Activated CD4-positive, alpha-beta T cell treated with anti-CD3 and anti-CD28 coated beads, Interleukin-2, amount 10 ng/mL, durations not matched to agents 7 days and 5 days (primary cell): ENCODE measurements around the gene MAPK1. TPM values are rescaled to one million over a fixed set of nuclear protein-coding genes. Genes with fewer than 3 reads are reported as not detected.
A peak's percentile ranks its signal among the peaks of the same experiment; 100 is the strongest.
"Not testable (repeated sequence)": the region's sequence is repeated elsewhere in the genome, so short reads cannot be mapped to it uniquely, and the experiment has no call there.

Source experiments
- CTCF ChIA-PET: fragments of 350-600 bp; sonication (Branson Sonifier 250); formaldehyde crosslinking; loops from one replicate; lab custom pipeline; 2021; ENCODE audit warnings: antibody characterized with exemption; lab: Charles Lee
- POLR2A ChIA-PET: fragments of 350-600 bp; sonication (Branson Sonifier 250); formaldehyde crosslinking; loops from one replicate; lab custom pipeline; 2021; ENCODE audit warnings: antibody characterized with exemption; lab: Charles Lee
- DNase-seq: peaks from one replicate; pipeline ENCODE4 v3.0.0-alpha.2; 2020
- H3K27ac Mint-ChIP-seq: one replicate; pipeline ENCODE4 v1.8.0; 2021; ENCODE audit warnings: mild to moderate bottlenecking, moderate library complexity, mixed read lengths
- H3K27me3 Mint-ChIP-seq: one replicate; pipeline ENCODE4 v1.8.0; 2021; ENCODE audit warnings: mixed read lengths
- H3K36me3 Mint-ChIP-seq: one replicate; pipeline ENCODE4 v1.8.0; 2021; ENCODE audit warnings: low read depth, mixed read lengths
- H3K4me1 Mint-ChIP-seq: one replicate; pipeline ENCODE4 v1.8.0; 2021; ENCODE audit warnings: mixed read lengths
- H3K4me3 Mint-ChIP-seq: one replicate; pipeline ENCODE4 v1.8.0; 2021; ENCODE audit warnings: mild to moderate bottlenecking, moderate library complexity, mixed read lengths
- H3K9me3 Mint-ChIP-seq: one replicate; pipeline ENCODE4 v1.8.0; 2021; ENCODE audit warnings: mixed read lengths
- total RNA-seq, 2 experiments: library from RNA; stranded (reverse); gene quantifications; one replicate each; pipeline ENCODE4 v1.2.3, GENCODE V29; 2021

Gene MAPK1
- total RNA-seq, 2 experiments from 2014 or later = 123 to 139 TPM

DNA sequence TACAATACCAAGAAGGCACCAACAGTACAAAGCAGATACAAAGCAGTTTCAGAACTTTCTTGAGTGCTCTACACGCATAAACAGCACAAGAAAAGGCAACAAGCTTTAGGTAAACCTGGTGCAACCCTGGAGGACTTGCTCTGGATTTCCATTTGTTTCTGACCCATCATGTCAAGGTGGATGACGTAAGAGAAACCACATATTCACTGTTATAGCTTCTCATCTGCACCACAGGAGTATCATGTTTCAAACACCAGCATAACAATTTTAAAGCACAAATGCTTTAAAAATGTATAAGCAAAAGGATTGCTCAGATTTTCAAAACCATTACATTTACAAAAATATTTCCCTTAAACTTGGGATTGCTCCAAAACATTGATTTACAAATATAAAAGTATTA is 106.8 kb downstream of the MAPK1 start:
- Mint-ChIP-seq H3K27ac (no peak overlapping the region), H3K4me3 (no peak overlapping the region), H3K27me3 (no peaks in the 10 kb centered on the region), H3K36me3 (peaks cover 51% of the 10 kb centered on the region), H3K4me1 (peaks cover 45% of the 10 kb centered on the region), H3K9me3 (no peaks in the 10 kb centered on the region)
- no peak for DNase-seq
- POLR2A ChIA-PET = no interaction called here
- CTCF ChIA-PET = interaction anchor here (1.1 to 1.5 kb wide), 2 partner anchors 10 to 101 kb away, joined by 3 to 6 read pairs; no protein-coding TSS in a partner anchor

DNA sequence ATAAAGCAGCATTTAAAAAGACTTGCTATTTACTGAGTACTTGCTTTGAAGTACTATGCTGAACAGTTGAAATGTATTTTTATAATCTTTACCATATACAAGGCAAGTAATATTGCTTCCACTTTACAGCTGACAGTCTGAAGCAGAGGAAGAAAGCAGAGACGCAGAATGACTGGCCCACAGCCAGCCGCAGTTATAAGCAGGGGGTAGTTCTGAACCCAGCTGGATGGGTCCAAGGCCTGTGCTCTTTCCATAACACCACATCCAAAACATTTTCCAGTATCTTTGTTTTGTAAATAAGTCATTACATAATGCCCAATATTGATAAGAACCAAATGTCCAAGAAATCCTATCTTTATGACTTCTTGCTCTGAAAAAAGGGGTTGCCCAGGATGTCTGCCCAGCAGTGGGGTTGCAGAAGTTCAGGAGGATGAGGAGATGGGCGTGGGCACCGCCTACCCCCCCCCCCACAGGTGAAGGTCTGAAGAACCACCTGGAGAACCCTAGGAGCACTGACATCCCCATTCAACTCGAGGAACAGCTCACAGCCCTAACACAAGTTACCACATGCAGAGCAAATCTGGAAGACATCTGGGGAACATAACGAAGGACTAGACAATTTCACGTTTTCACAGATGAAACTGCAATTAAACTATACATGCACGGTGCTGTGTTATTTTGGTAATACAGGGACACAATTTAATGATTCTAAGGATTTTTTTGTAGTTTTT is 107.6 kb downstream of the MAPK1 start:
- Mint-ChIP-seq H3K27me3 (no peaks in the 10 kb centered on the region), H3K9me3 (no peaks in the 10 kb centered on the region), H3K36me3 (peaks cover 45% of the 10 kb centered on the region), H3K4me3 (no peak overlapping the region), H3K27ac (no peak overlapping the region), H3K4me1 (peaks cover 38% of the 10 kb centered on the region)
- DNase-seq = no peak
- ChIA-PET POLR2A (no interaction called here), CTCF (interaction anchor here (1.5 to 1.8 kb wide), 2 partner anchors 10 to 11 kb away, joined by 4 to 6 read pairs; no protein-coding TSS in a partner anchor)

DNA sequence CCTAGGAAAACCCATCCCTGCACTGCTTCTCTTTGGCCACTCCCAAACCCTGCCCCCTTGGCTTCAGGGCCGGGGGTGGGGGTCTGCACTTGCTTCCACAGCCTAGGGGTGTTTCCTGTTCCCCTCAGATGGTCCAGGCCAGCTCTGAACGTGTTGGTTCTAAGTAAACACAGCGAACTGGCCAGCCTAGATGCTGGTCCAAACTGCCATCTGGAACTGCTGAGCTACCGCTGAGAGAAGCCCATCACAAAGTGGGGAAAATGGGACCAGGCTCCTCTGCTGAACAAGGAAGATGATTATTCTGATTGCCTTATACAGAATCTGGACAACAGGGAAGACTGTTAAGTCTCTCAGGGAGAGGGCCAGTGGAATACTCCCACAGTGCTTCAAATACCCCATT is 108.4 kb downstream of the MAPK1 start:
- Mint-ChIP-seq H3K27me3 (no peaks in the 10 kb centered on the region), H3K9me3 (no peaks in the 10 kb centered on the region), H3K4me1 (peaks cover 31% of the 10 kb centered on the region), H3K4me3 (no peak overlapping the region), H3K27ac (no peak overlapping the region), H3K36me3 (peaks cover 38% of the 10 kb centered on the region)
- CTCF ChIA-PET = interaction anchor here (1.8 kb wide), 1 partner anchor 11 kb away, joined by 4 read pairs; no protein-coding TSS in a partner anchor
- no peak for DNase-seq
- POLR2A ChIA-PET = no interaction called here

DNA sequence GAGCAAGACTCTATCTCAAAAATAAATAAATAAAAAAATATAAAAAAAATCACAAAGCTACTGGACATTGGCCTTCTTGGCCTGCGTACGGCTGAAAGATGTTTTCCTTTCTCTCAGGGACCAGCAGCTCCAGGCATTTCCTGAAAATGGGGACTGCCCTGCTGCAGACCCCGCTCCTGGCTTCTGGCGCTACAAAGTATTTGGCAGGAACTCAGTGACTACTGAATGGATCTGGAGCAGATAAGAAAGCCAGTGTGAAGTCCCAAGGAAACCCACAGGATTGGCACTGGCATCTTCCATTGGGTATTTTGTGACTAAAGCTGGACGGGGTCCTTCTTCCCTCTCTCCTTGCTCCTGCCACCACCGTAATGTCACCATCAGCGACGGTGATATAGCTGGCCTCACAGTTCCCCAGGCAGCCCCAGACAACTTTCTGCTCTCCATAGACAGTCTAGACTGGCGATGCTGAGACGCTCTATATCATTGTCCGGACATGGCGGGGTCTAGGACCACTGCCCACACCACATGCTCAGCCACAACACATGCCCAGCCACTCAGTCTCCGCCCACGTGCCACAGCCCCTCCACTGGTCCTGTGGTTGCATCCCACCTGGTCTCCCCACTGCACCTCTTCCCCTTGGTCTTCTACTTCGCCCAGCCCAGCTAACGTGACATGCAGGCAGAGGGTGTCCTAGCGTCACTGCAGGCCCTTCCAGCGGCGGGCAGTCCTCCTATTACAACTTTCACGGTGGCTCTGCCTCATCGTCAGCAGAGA is 109.2 kb downstream of the MAPK1 start:
- Mint-ChIP-seq H3K9me3 (no peaks in the 10 kb centered on the region), H3K4me3 (no peak overlapping the region), H3K27ac (no peak overlapping the region), H3K4me1 (peaks cover 23% of the 10 kb centered on the region), H3K36me3 (peaks cover 31% of the 10 kb centered on the region), H3K27me3 (no peaks in the 10 kb centered on the region)
- ChIA-PET CTCF (interaction anchor here (0.7 to 1.8 kb wide), 3 partner anchors 12 to 29 kb away, joined by 3 to 4 read pairs (median 4); no protein-coding TSS in a partner anchor), POLR2A (no interaction called here)
- DNase-seq = no peak

DNA sequence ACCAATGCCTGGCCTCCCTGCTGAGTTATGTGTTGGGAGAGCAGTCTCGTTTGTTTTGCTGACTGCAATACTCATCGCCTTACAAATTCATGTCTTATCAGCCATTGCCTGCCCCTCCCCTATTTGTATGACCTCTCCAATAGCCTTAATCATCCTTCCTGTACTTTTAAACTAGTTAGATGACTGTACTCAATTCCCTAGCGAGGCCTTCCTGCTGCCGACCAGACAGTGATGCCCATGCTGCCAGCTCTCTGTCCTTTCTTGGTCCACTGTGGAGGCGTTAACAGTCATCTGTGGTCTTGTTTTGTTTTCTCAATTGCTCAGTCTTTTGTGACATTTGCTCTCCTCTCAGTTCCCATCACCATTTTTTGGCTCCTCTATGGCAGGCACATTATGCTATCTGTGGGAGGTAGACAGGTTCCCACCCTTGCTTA is 111.6 kb downstream of the MAPK1 start:
- Mint-ChIP-seq H3K27ac (no peak overlapping the region), H3K27me3 (no peaks in the 10 kb centered on the region), H3K4me1 (peaks cover 2% of the 10 kb centered on the region), H3K9me3 (no peaks in the 10 kb centered on the region), H3K36me3 (peaks cover 19% of the 10 kb centered on the region), H3K4me3 (no peak overlapping the region)
- CTCF ChIA-PET = no interaction called here
- POLR2A ChIA-PET = no interaction called here
- DNase-seq = no peak

DNA sequence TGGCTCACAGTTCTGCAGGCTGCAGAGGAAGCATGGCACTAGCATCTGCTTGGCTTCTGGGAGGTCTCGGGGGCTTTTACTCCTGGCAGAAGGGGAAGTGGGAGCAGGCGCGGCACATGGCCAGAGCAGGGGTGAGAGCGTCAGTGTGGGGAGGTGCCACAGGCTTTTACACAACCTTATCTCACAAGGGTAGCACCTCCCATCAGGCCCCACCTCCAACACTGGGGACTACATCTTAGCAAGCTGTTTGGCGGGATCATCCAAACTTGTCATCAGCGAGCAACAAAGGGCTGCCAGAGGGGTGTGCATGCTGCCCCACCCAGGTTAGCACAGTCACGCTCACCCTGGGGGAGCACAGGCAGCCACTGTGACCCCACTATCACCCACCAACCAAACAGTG is 112.9 kb downstream of the MAPK1 start:
- Mint-ChIP-seq H3K4me1 (no peaks in the 10 kb centered on the region), H3K9me3 (no peaks in the 10 kb centered on the region), H3K27me3 (no peaks in the 10 kb centered on the region), H3K36me3 (peaks cover 19% of the 10 kb centered on the region), H3K27ac (no peak overlapping the region), H3K4me3 (no peak overlapping the region)
- POLR2A ChIA-PET = no interaction called here
- no peak for DNase-seq
- CTCF ChIA-PET = no interaction called here

DNA sequence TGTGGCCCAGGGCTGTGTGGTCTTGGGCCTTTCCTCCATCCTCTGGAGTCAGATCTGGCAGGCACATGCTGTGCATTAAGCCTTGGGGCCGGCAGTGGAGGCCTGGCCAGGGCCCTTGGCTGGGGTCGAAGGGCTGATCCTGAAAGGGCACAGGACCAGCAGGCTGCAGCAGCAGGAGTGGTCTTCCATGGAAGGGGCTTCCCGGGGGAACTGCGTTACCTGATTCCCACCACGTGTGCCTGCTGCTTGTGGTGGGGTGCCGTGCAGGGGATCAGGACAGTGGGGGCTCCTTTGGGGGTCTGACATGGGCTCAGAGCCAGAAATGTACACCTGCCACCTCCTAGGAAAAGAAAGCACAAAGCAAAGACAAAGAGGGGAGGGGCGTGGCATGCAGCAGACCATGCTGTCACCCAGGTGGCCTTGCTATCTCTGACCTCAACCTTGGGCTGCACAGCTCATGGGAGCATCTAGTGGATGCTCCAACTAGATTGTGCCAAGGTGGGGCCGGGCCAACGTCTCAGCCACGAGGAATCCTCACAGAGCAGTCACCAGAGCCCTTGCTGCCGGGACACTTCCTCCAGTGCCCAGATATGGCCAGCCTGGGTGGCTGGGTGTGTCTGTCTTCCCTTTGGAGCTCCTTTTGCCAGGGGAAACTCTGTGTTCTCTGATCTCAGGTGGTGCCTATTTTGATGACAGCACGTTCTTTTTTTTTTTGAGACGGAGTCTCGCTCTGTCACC is 113.9 kb downstream of the MAPK1 start:
- no peaks in the 10 kb centered on the region for H3K9me3 Mint-ChIP-seq
- H3K4me1 Mint-ChIP-seq = no peaks in the 10 kb centered on the region
- POLR2A ChIA-PET = no interaction called here
- no peak for DNase-seq
- no peaks in the 10 kb centered on the region for H3K27me3 Mint-ChIP-seq
- H3K27ac Mint-ChIP-seq = no peak overlapping the region
- CTCF ChIA-PET = interaction anchor here (1.0 kb wide), 1 partner anchor 11 kb away, joined by 3 read pairs; no protein-coding TSS in a partner anchor
- H3K4me3 Mint-ChIP-seq = no peak overlapping the region
- H3K36me3 Mint-ChIP-seq = peaks cover 15% of the 10 kb centered on the region

DNA sequence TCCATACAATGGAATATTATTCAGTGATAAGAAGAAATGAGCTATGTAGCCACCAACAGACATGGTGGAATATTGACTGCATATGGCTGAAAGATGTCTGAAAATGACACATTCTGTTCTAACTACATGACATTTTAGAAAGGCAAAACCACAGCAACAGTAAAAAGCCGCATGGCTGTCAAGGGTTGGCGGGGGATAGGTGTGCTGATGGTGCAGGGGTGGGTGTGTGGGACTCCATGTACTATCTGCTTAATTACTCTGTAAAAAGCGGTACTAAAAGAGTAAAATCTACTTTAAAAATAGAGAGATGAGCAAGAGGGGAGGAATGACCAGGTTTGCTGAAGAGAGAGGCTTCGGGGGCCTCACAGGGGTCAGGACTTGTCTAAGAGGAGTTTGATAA is 115.2 kb downstream of the MAPK1 start:
- CTCF ChIA-PET = interaction anchor here (0.6 kb wide), 1 partner anchor 23 kb away, joined by 3 read pairs; no protein-coding TSS in a partner anchor
- H3K36me3 Mint-ChIP-seq = peaks cover 5% of the 10 kb centered on the region
- no peak for DNase-seq
- no peaks in the 10 kb centered on the region for H3K4me1 Mint-ChIP-seq
- no peak overlapping the region for H3K4me3 Mint-ChIP-seq
- H3K27me3 Mint-ChIP-seq = no peaks in the 10 kb centered on the region
- POLR2A ChIA-PET = no interaction called here
- H3K27ac Mint-ChIP-seq = peak overlapping the region; percentile 80
- H3K9me3 Mint-ChIP-seq = no peaks in the 10 kb centered on the region

DNA sequence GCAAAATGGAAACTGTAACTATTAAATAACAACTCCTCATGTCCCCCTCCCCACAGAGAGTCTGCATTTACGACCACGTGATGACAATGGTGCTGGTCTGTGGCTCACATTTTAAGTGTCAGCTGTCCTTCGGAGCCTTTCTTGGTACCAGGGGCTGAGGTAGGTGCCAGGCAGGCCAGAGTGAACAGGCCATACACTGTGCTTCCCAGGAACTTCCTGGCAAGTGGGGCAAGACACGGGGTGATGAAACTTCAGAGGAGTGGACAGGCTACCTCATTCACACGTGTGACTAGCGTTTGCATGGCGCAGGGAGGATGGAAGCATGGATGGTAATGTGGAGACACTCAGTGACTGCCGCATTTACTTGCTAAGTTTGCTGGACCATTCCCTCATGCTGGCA is 121.5 kb downstream of the MAPK1 start:
- Mint-ChIP-seq H3K27ac (no peak overlapping the region), H3K9me3 (no peaks in the 10 kb centered on the region), H3K27me3 (no peaks in the 10 kb centered on the region), H3K36me3 (no peaks in the 10 kb centered on the region), H3K4me3 (no peak overlapping the region), H3K4me1 (no peaks in the 10 kb centered on the region)
- ChIA-PET CTCF (no interaction called here), POLR2A (no interaction called here)
- DNase-seq = no peak

DNA sequence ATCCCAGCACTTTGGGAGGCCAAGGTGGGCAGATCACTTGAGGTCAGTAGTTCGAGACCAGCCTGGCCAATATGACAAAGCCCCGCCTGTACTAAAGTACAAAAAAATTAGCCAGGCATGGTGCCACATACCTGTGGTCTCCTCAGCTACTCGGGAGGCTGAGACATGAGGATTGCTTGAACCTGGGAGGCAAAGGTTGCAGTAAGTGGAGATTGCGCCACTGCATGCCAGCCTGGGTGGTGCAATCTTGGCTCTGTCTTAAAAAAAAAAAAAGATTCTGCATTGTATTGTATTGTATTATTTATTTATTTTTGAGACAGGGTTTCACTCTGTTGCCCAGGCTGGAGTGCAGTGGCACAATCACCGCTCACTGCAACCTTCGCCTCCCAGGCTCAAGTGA is 122.5 kb downstream of the MAPK1 start:
- H3K27me3 Mint-ChIP-seq, DNase-seq, CTCF ChIA-PET, H3K36me3 Mint-ChIP-seq, H3K4me3 Mint-ChIP-seq, H3K4me1 Mint-ChIP-seq, H3K27ac Mint-ChIP-seq, POLR2A ChIA-PET, H3K9me3 Mint-ChIP-seq: not testable (repeated sequence)

DNA sequence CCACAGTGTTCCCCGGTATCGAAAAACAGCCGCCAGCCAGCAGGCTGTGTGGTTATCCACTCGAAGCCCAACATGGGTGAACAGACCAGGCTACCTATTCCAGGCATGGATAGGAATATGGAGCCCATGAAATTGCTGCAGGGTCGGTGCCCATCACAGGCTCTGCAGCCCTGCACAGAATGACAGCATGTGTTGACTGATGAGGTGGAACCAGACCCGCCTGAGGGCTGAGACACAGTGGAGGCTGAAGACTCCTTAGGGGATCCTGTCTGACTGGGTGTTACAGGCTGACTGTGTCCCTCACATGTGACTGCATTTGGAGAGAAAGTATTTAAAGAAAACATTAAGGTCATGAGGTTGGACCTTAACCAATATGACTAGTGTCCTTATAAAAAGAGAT is 125.7 kb downstream of the MAPK1 start:
- Mint-ChIP-seq H3K36me3 (no peaks in the 10 kb centered on the region), H3K27ac (no peak overlapping the region), H3K27me3 (peaks cover 17% of the 10 kb centered on the region), H3K4me1 (peaks cover 3% of the 10 kb centered on the region), H3K9me3 (no peaks in the 10 kb centered on the region), H3K4me3 (no peak overlapping the region)
- no peak for DNase-seq
- ChIA-PET POLR2A (no interaction called here), CTCF (no interaction called here)

DNA sequence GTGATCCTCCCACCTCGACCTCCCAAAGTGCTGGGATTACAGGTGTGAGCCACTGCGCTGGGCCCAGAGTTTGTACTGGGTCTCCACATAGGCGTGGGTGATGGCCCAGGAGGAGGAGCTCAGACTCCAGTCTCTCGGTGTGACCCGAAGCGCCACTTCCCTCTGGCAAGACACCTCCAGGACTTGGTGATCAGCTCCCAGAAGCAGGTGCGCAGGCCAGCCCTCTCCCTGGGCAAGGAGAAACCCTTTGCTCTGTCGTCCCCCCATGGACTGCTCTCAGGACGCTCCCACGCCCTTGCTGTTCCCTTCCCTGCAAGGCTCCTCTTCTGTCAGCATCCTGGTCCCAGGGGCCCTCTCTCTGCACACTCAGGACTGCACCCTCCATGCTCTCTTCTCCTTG is 126.4 kb downstream of the MAPK1 start:
- no peak overlapping the region for H3K4me3 Mint-ChIP-seq
- CTCF ChIA-PET = interaction anchor here (0.7 to 1.6 kb wide), 2 partner anchors 212 to 561 kb away, joined by 3 to 5 read pairs; partner anchors contain the start of gene PPM1F
- POLR2A ChIA-PET = no interaction called here

More for the DNA sequence above, 126.4 kb downstream of the MAPK1 start:
- Mint-ChIP-seq H3K9me3 (no peaks in the 10 kb centered on the region), H3K27me3 (peaks cover 17% of the 10 kb centered on the region), H3K27ac (no peak overlapping the region), H3K36me3 (no peaks in the 10 kb centered on the region), H3K4me1 (peaks cover 3% of the 10 kb centered on the region)
- DNase-seq = no peak
